Ishikawa (cell line): ENCODE data around the gene STT3A.

Source experiments
- CEBPB ChIP-seq: IDR thresholded peaks from 2 replicates; pipeline ENCODE4 v1.6.1; 2012
- CREB1 ChIP-seq: IDR thresholded peaks from 2 replicates; pipeline ENCODE4 v1.6.1; 2012; ENCODE audit warnings: low read depth
- EGR1 ChIP-seq: IDR thresholded peaks from 2 replicates; pipeline ENCODE4 v1.6.1; 2012
- EP300 ChIP-seq: IDR thresholded peaks from 2 replicates; pipeline ENCODE4 v1.6.1; 2012; ENCODE audit warnings: borderline replicate concordance
- FOXM1 ChIP-seq: IDR thresholded peaks from 2 replicates; pipeline ENCODE4 v1.6.1; 2012; ENCODE audit warnings: low read depth, borderline replicate concordance
- MAX ChIP-seq: IDR thresholded peaks from 2 replicates; pipeline ENCODE4 v1.6.1; 2012
- NFIC ChIP-seq: IDR thresholded peaks from 2 replicates; pipeline ENCODE4 v1.6.1; 2012
- RAD21 ChIP-seq: IDR thresholded peaks from 2 replicates; pipeline ENCODE4 v1.6.1; 2012; ENCODE audit warnings: low read depth
- TAF1 ChIP-seq: IDR thresholded peaks from 2 replicates; pipeline ENCODE4 v1.6.1; 2012; ENCODE audit warnings: low read depth, mild to moderate bottlenecking
- TCF12 ChIP-seq: IDR thresholded peaks from 2 replicates; pipeline ENCODE4 v1.6.1; 2012; ENCODE audit warnings: low read depth
- TEAD4 ChIP-seq: IDR thresholded peaks from 2 replicates; pipeline ENCODE4 v1.6.1; 2012
- USF1 ChIP-seq: IDR thresholded peaks from 2 replicates; pipeline ENCODE4 v1.6.1; 2012
- YY1 ChIP-seq: IDR thresholded peaks from 2 replicates; pipeline ENCODE4 v1.6.1; 2012; ENCODE audit warnings: low read depth
- ZBTB7A ChIP-seq: IDR thresholded peaks from 2 replicates; pipeline ENCODE4 v1.6.1; 2012; ENCODE audit warnings: low read depth
- TF ChIP-seq, protein P1 (sequence below): IDR thresholded peaks from 2 replicates; pipeline ENCODE4 v1.6.1; 2012; ENCODE audit warnings: low read depth, mild to moderate bottlenecking

The STT3A gene

DNA sequence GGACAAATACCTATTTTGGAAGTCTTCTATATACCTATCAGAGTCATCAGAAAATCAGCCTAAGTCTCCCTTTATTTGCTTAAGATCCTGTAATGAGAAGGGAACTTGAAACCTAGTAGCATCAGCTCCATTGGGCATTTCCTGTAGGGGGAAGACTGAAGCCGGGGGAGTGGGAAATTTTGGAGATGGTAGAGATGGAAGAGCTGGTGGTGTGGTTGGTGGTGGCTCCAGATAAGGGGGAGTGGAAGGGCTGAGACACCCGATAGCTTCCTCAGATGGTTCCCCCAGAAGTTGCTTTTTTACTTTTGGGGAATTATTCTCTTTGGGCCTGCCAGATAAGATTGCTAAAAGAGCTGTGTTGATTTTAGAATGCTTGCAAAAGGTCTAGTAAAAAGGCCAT, 39.7 kb upstream of the STT3A start:
- no peak for TF ChIP-seq NFIC
- TF ChIP-seq EGR1: no peak
- TF ChIP-seq TCF12: no peak
- TF ChIP-seq MAX: no peak
- TF ChIP-seq ZBTB7A: no peak
- no peak for TF ChIP-seq RAD21
- TF ChIP-seq, protein P1, sequence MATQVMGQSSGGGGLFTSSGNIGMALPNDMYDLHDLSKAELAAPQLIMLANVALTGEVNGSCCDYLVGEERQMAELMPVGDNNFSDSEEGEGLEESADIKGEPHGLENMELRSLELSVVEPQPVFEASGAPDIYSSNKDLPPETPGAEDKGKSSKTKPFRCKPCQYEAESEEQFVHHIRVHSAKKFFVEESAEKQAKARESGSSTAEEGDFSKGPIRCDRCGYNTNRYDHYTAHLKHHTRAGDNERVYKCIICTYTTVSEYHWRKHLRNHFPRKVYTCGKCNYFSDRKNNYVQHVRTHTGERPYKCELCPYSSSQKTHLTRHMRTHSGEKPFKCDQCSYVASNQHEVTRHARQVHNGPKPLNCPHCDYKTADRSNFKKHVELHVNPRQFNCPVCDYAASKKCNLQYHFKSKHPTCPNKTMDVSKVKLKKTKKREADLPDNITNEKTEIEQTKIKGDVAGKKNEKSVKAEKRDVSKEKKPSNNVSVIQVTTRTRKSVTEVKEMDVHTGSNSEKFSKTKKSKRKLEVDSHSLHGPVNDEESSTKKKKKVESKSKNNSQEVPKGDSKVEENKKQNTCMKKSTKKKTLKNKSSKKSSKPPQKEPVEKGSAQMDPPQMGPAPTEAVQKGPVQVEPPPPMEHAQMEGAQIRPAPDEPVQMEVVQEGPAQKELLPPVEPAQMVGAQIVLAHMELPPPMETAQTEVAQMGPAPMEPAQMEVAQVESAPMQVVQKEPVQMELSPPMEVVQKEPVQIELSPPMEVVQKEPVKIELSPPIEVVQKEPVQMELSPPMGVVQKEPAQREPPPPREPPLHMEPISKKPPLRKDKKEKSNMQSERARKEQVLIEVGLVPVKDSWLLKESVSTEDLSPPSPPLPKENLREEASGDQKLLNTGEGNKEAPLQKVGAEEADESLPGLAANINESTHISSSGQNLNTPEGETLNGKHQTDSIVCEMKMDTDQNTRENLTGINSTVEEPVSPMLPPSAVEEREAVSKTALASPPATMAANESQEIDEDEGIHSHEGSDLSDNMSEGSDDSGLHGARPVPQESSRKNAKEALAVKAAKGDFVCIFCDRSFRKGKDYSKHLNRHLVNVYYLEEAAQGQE: no peak
- no peak for TF ChIP-seq YY1

- TF ChIP-seq USF1: peak; percentile 23; the same call in 1 of the 2 replicates
- no peak for TF ChIP-seq CREB1
- TF ChIP-seq CEBPB: no peak
Measured at GRCh38 chr11:125553357-125553756, 39.3 kb upstream of the STT3A start.

DNA sequence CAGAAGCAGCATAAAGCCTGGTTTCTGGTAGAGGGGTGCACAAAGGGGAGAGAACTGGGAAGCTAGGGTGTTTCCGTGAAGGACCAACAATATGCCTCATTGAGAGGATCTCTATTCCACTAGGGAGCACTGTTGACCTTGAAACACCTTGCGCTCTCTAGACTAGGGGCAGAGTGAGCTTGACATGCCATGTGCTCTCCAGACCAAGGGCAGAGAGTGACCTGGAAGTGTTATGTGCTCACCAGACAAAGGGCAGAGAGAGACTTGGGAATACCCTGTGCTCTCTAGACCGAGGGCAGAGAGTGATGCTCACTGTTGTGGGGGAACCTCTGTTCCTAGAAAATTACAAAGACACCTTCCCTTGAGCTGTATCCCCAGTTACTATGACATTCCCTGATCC, 38.6 kb upstream of the STT3A start:
- TF ChIP-seq EP300 (no peak), RAD21 (no peak), TAF1 (no peak), FOXM1 (no peak), MAX (no peak), EGR1 (no peak), USF1 (no peak), CEBPB (no peak), TEAD4 (no peak)
- TF ChIP-seq, protein P1: no peak

- TF ChIP-seq CREB1 (no peak), YY1 (no peak), EP300 (no peak), ZBTB7A (no peak)
- TF ChIP-seq, protein P1: no peak
Measured at GRCh38 chr11:125559888-125560287, 32.8 kb upstream of the STT3A start.

DNA sequence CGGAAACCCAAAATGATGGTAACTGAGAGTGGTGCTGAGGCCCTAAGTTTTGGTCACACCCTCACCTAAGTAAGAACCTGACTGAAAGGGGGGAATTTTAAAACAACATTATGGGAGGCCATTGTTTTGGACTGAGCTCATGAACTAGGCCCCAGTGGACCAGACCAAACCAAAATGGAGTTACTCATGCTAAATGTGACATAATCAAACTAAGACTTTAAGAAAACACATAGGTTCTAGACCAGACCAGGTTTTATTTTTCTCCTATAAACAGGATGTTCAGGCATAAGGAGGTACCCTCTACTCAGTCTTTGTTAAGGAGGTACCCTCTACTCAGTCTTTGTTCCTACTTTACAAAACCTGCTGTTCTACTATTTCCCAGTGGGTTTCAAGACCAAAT, 30.7 kb upstream of the STT3A start:
- TF ChIP-seq RAD21 (no peak), TEAD4 (no peak), EGR1 (no peak), YY1 (no peak), ZBTB7A (no peak), EP300 (no peak), FOXM1 (no peak), NFIC (no peak), CREB1 (no peak), USF1 (no peak), TAF1 (no peak), MAX (no peak)
- TF ChIP-seq, protein P1: no peak
